Lower lobe of right lung (tissue), 2 donors: ENCODE measurements around the gene KBTBD12. TPM values are rescaled to one million over a fixed set of nuclear protein-coding genes. Genes with fewer than 3 reads are reported as not detected.

Experiments used
- ATAC-seq, 2 donors: fragments of 200-7000 bp; cut with Tn5 transposase; one replicate each; pipeline ENCODE4 v1.9.1; 2020 to 2022; ENCODE audit warnings: mild to moderate bottlenecking in 2 of 2, moderate library complexity in 2 of 2
- DNase-seq: peaks from one replicate; pipeline ENCODE4 v3.0.0-alpha.2; 2020
- H3K27ac ChIP-seq: fragments of 200-600 bp; one replicate; pipeline ENCODE4 v1.8.0; 2022
- H3K27me3 ChIP-seq: fragments of 200-600 bp; one replicate; pipeline ENCODE4 v1.8.0; 2022; ENCODE audit warnings: low read depth
- H3K36me3 ChIP-seq: fragments of 200-600 bp; one replicate; pipeline ENCODE4 v1.8.0; 2022; ENCODE audit warnings: mild to moderate bottlenecking
- H3K4me1 ChIP-seq: fragments of 200-600 bp; one replicate; pipeline ENCODE4 v1.8.0; 2022
- H3K4me3 ChIP-seq: fragments of 200-600 bp; one replicate; pipeline ENCODE4 v1.8.0; 2022; ENCODE audit warnings: mild to moderate bottlenecking
- H3K9me3 ChIP-seq: fragments of 200-600 bp; one replicate; pipeline ENCODE4 v1.8.0; 2022
- CTCF ChIP-seq: fragments of 200-600 bp; IDR thresholded peaks from one replicate; pipeline ENCODE4 v1.8.0; 2022; ENCODE audit warnings: antibody characterized with exemption, mild to moderate bottlenecking
- intact Hi-C: fragments of 100-400 bp; cut with DNase I; formaldehyde crosslinking; loops from one replicate; pipeline ENCODE4 v1.11.0; 2022
- total RNA-seq: library from RNA; stranded (reverse); fragmentation: NEBNext Ultra II Directional; extraction: Animal tissue kit (Norgen Biotek cat#: 25700); gene quantifications from one replicate; pipeline ENCODE4 v1.2.1, GENCODE V29; 2021
- donor health status: DM: no; HTN: yes; CAD: no; lungs with severe emphysema.

The KBTBD12 gene
- total RNA-seq, 1 donor from 2014 or later, result 0.95 TPM

GRCh38 chr3:128007033-128007424 is 92.0 kb downstream of the KBTBD12 start:
- no peak for DNase-seq
- H3K27ac ChIP-seq, result no peak overlapping the region
- no peak for TF ChIP-seq CTCF

GRCh38 chr3:128009952-128010846 is 95.2 kb downstream of the KBTBD12 start:
- DNase-seq (no peak), ATAC-seq (no peak)
- Histone ChIP-seq H3K36me3 (no peaks in the 10 kb centered on the region), H3K27ac (no peak overlapping the region), H3K4me3 (no peak overlapping the region), H3K27me3 (peaks cover 7% of the 10 kb centered on the region), H3K9me3 (no peaks in the 10 kb centered on the region), H3K4me1 (no peaks in the 10 kb centered on the region)
- no peak for TF ChIP-seq CTCF
- intact Hi-C loops, result no loop called here

More at GRCh38 chr3:128007033-128007424, 92.0 kb downstream of the KBTBD12 start:
- Histone ChIP-seq H3K4me3 (no peak overlapping the region), H3K27me3 (peaks cover 11% of the 10 kb centered on the region), H3K36me3 (no peaks in the 10 kb centered on the region), H3K9me3 (no peaks in the 10 kb centered on the region), H3K4me1 (no peaks in the 10 kb centered on the region)
- ATAC-seq, result no peak
- intact Hi-C loops, result no loop called here

DNA sequence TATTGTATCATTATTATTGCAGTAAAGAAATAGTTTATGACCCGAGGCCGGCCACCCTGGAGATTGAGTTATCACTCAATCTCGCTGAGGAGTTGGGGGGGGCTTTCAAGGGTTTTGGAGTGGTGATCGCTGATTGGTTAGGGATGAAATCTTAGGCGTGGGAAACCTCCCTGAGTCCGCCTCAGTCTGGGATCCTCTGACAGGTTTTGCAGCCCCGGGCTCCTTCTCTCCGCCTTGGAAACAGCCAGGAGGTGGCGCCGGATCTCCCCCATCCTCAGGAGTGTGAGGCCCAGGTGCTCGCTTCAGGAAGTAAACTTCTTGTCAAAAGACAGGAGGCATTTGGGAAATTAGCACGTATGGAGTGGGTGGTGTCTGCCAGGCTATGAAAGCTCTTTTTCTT is 96.1 kb downstream of the KBTBD12 start:
- ATAC-seq, result peak; percentile 93 to 97
- Histone ChIP-seq H3K36me3 (no peaks in the 10 kb centered on the region), H3K27me3 (peaks cover 3% of the 10 kb centered on the region), H3K4me3 (no peak overlapping the region), H3K9me3 (no peaks in the 10 kb centered on the region), H3K4me1 (no peaks in the 10 kb centered on the region), H3K27ac (no peak overlapping the region)
- peak; percentile 34 for TF ChIP-seq CTCF
- intact Hi-C loops, result no loop called here
- DNase-seq, result peak; percentile 81

DNA sequence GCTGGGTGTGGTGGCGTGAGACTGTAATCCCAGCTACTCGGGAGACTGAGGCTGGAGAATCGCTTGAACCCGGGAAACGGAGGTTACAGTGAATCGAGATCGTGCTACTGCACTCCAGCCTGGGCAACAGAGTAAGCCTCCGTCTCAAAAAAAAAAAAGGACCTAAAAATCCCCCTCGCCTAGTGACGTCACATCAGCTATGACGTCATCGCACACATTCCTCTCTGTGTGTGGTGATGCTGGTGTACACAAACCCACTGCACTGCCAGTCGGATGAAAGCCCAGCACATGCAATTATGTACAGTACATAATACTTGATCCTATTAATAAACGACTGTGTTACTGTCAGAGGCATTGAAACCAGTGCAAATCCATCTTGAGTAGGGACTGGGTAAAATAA is 97.0 kb downstream of the KBTBD12 start:
- no peaks in the 10 kb centered on the region for H3K4me1 ChIP-seq
- no peak overlapping the region for H3K27ac ChIP-seq
- no peaks in the 10 kb centered on the region for H3K27me3 ChIP-seq
- intact Hi-C loops, result no loop called here
- H3K4me3 ChIP-seq, result no peak overlapping the region
- no peak for DNase-seq
- no peaks in the 10 kb centered on the region for H3K9me3 ChIP-seq
- TF ChIP-seq CTCF, result no peak
- no peak for ATAC-seq
- no peaks in the 10 kb centered on the region for H3K36me3 ChIP-seq

- no peak overlapping the region for H3K27ac ChIP-seq
- no peaks in the 10 kb centered on the region for H3K36me3 ChIP-seq
- intact Hi-C loops, result no loop called here
- TF ChIP-seq CTCF, result no peak
- H3K27me3 ChIP-seq, result peaks cover 5% of the 10 kb centered on the region
- DNase-seq, result no peak
- H3K9me3 ChIP-seq, result no peaks in the 10 kb centered on the region
- H3K4me1 ChIP-seq, result no peaks in the 10 kb centered on the region
- H3K4me3 ChIP-seq, result no peak overlapping the region
- no peak for ATAC-seq
Observed at GRCh38 chr3:128014548-128014947, 99.5 kb downstream of the KBTBD12 start.
